GM18507 (cell line): Measurements from ENCODE around the gene DCAF5.
A peak's percentile ranks its signal among the peaks of the same experiment; 100 is the strongest.

Experiments used
- DNase-seq: peaks from one replicate; pipeline ENCODE4 v3.0.0; 2011; ENCODE audit warnings: low read depth; ENCODE audit not compliant: insufficient read length; ENCODE audit errors: extremely low spot score
- FAIRE-seq: peaks from 2 replicates; lab custom pipeline; 2011; peaks lifted over from hg19 to GRCh38; lab: Jason Lieb, UNC

DCAF5 gene

GRCh38 chr14:69107407-69108003, 45.4 kb downstream of the DCAF5 start:
- FAIRE-seq, result peak; percentile 81
- peak; percentile 12 for DNase-seq

GRCh38 chr14:69106451-69106850, 46.5 kb downstream of the DCAF5 start:
- DNase-seq (no peak), FAIRE-seq (peak; percentile 5)

GRCh38 chr14:69105326-69105725, 47.6 kb downstream of the DCAF5 start:
- DNase-seq (no peak), FAIRE-seq (no peak)

- FAIRE-seq (no peak), DNase-seq (no peak)
Measured at GRCh38 chr14:69101331-69101826, 51.5 kb downstream of the DCAF5 start.

- DNase-seq, result no peak
- no peak for FAIRE-seq
Measured at GRCh38 chr14:69097974-69098373, 54.9 kb downstream of the DCAF5 start.

GRCh38 chr14:69096781-69097475, 56.0 kb downstream of the DCAF5 start:
- FAIRE-seq (no peak), DNase-seq (no peak)

GRCh38 chr14:69096246-69096645, 56.7 kb downstream of the DCAF5 start:
- no peak for DNase-seq

GRCh38 chr14:69094481-69094880, 58.4 kb downstream of the DCAF5 start:
- no peak for FAIRE-seq
- no peak for DNase-seq

More at GRCh38 chr14:69096246-69096645, 56.7 kb downstream of the DCAF5 start:
- FAIRE-seq, result no peak

GRCh38 chr14:69093631-69094421, 59.1 kb downstream of the DCAF5 start:
- FAIRE-seq (no peak), DNase-seq (no peak)

- no peak for FAIRE-seq
- DNase-seq, result no peak
Measured at GRCh38 chr14:69092840-69093422, 60.0 kb downstream of the DCAF5 start.

GRCh38 chr14:69091695-69092094, 61.2 kb downstream of the DCAF5 start:
- DNase-seq (no peak), FAIRE-seq (no peak)

- no peak for DNase-seq
- no peak for FAIRE-seq
Measured at GRCh38 chr14:69091006-69091405, 61.9 kb downstream of the DCAF5 start.

- no peak for FAIRE-seq
- DNase-seq, result no peak
Measured at GRCh38 chr14:69090187-69090789, 62.6 kb downstream of the DCAF5 start.

- DNase-seq (no peak), FAIRE-seq (no peak)
Measured at GRCh38 chr14:69089046-69089445, 63.9 kb downstream of the DCAF5 start.

GRCh38 chr14:69088586-69088985, 64.3 kb downstream of the DCAF5 start:
- FAIRE-seq, result no peak
- DNase-seq, result no peak

GRCh38 chr14:69087061-69087461, 65.9 kb downstream of the DCAF5 start:
- DNase-seq (no peak), FAIRE-seq (no peak)

GRCh38 chr14:69086537-69086936, 66.4 kb downstream of the DCAF5 start:
- FAIRE-seq (no peak), DNase-seq (no peak)

GRCh38 chr14:69084023-69084422, 68.9 kb downstream of the DCAF5 start:
- DNase-seq, result no peak
- no peak for FAIRE-seq

GRCh38 chr14:69083181-69083580, 69.7 kb downstream of the DCAF5 start:
- DNase-seq, result no peak
- no peak for FAIRE-seq

GRCh38 chr14:69081271-69081670, 71.6 kb downstream of the DCAF5 start:
- DNase-seq, result no peak
- no peak for FAIRE-seq
